A549 (cell line): ENCODE results near the gene TRABD2A. TPM values are rescaled to one million over a fixed set of nuclear protein-coding genes. Genes with fewer than 3 reads are reported as not detected.
A peak's percentile ranks its signal among the peaks of the same experiment; 100 is the strongest.

ENCODE experiments used
- ATAC-seq, 2 experiments: fragments of 200-7000 bp in 1 of 2; fragments of >200 bp in 1 of 2; cut with Nextera tagmentation in 1 of 2; cut with Tn5 transposase in 1 of 2; 3 replicates each; pipeline versions ENCODE4 v1.8.0 to v1.9.1; 2018 to 2020; ENCODE audit warnings: mild to moderate bottlenecking in 1 of 2, moderate library complexity in 1 of 2
- CTCF ChIA-PET: fragments of 300-600 bp; sonication (Branson Sonifier 250); formaldehyde crosslinking; extraction: SDS; loops from one replicate; lab custom pipeline; 2021; ENCODE audit warnings: antibody characterized with exemption, inconsistent platforms; lab: Yijun Ruan, JAX
- POLR2A ChIA-PET: fragments of 350-600 bp; formaldehyde crosslinking; extraction: SDS; loops from one replicate; lab custom pipeline; 2021; ENCODE audit warnings: antibody characterized with exemption, inconsistent platforms; lab: Yijun Ruan, JAX
- DNase-seq, 2 experiments: peaks; one replicate each; pipeline versions ENCODE4 v3.0.0 to v3.0.0-alpha.2; 2011 to 2016; ENCODE audit warnings: low read depth in 1 of 2, low spot score in 1 of 2
- FAIRE-seq: peaks from 2 replicates; lab custom pipeline; 2011; peaks lifted over from hg19 to GRCh38; lab: Jason Lieb, UNC
- H3K27ac ChIP-seq, 2 experiments: fragments of >200 bp; sonication (Bioruptor Twin); formaldehyde crosslinking; 3 replicates each; pipeline ENCODE4 v1.5.1; 2016 to 2017
- H3K4me1 ChIP-seq: fragments of >200 bp; sonication (Bioruptor Twin); formaldehyde crosslinking; 3 replicates; pipeline ENCODE4 v1.6.1; 2016
- H3K4me2 ChIP-seq: fragments of >200 bp; sonication (Bioruptor Twin); formaldehyde crosslinking; 3 replicates; pipeline ENCODE4 v1.6.1; 2016
- H3K4me3 ChIP-seq: fragments of >200 bp; sonication (Bioruptor Twin); formaldehyde crosslinking; 3 replicates; pipeline ENCODE4 v1.5.1; 2016
- H3K9me3 ChIP-seq: fragments of >200 bp; sonication (Bioruptor Twin); formaldehyde crosslinking; 3 replicates; pipeline ENCODE4 v1.6.1; 2016
- BCL3 ChIP-seq: fragments of >200 bp; sonication (Bioruptor Twin); formaldehyde crosslinking; IDR thresholded peaks from 3 replicates; pipeline ENCODE4 v1.6.1; 2016
- CBX2 ChIP-seq: fragments of 200-600 bp; sonication (generic); IDR thresholded peaks from 2 replicates; pipeline ENCODE4 v1.6.1; 2016; ENCODE audit warnings: low read depth, mild to moderate bottlenecking, borderline replicate concordance
- CBX8 ChIP-seq: fragments of 200-600 bp; sonication (generic); IDR thresholded peaks from 2 replicates; pipeline ENCODE4 v1.6.1; 2016
- ELK1 ChIP-seq: fragments of 150-350 bp; IDR thresholded peaks from 2 replicates; pipeline ENCODE4 v1.6.1; 2014; ENCODE audit warnings: low read depth, mild to moderate bottlenecking, low read length
- EP300 ChIP-seq, 2 experiments: fragments of >200 bp; sonication (Bioruptor Twin); formaldehyde crosslinking; IDR thresholded peaks; 2 replicates in 1 of 2; 3 replicates in 1 of 2; pipeline ENCODE4 v1.6.1; 2016 to 2017
- FOXS1 ChIP-seq: fragments of 250-450 bp; sonication (Bioruptor Pico); IDR thresholded peaks from 2 replicates; pipeline ENCODE4 v1.5.0; 2020; ENCODE audit warnings: mild to moderate bottlenecking, moderate library complexity
- GATA3 ChIP-seq: IDR thresholded peaks from 2 replicates; pipeline ENCODE4 v1.6.1; 2012; ENCODE audit warnings: borderline replicate concordance
- HES2 ChIP-seq: fragments of >200 bp; sonication (Bioruptor Twin); formaldehyde crosslinking; IDR thresholded peaks from 2 replicates; pipeline ENCODE4 v1.6.1; 2016
- HOXA7 ChIP-seq: fragments of 250-450 bp; sonication (Bioruptor Pico); IDR thresholded peaks from 2 replicates; pipeline ENCODE4 v1.5.0; 2020; ENCODE audit warnings: mild to moderate bottlenecking, moderate library complexity
- HOXB13 ChIP-seq: fragments of 250-450 bp; sonication (Bioruptor Pico); IDR thresholded peaks from 2 replicates; pipeline ENCODE4 v1.5.0; 2020; ENCODE audit warnings: low read depth, mild to moderate bottlenecking, moderate library complexity
- KDM1A ChIP-seq: fragments of 200-600 bp; sonication (generic); IDR thresholded peaks from 2 replicates; pipeline ENCODE4 v1.6.1; 2016; ENCODE audit warnings: low read depth, mild to moderate bottlenecking
- KDM5A ChIP-seq: fragments of 200-600 bp; sonication (generic); IDR thresholded peaks from 2 replicates; pipeline ENCODE4 v1.6.1; 2016; ENCODE audit warnings: antibody characterized with exemption, mild to moderate bottlenecking
- MAZ ChIP-seq: fragments of 150-350 bp; IDR thresholded peaks from 2 replicates; pipeline ENCODE4 v1.6.1; 2014; ENCODE audit warnings: antibody characterized with exemption, low read depth, low read length, borderline replicate concordance
- MYC ChIP-seq: IDR thresholded peaks from 2 replicates; pipeline ENCODE4 v1.6.1; 2012; ENCODE audit warnings: mild to moderate bottlenecking, inconsistent platforms, low read length, improper control_type of control experiment, borderline replicate concordance
- NFE2L2 ChIP-seq: fragments of 150-350 bp; conservative IDR thresholded peaks from 2 replicates; pipeline ENCODE4 v1.6.1; 2014; ENCODE audit warnings: low read length
- NPAS2 ChIP-seq: fragments of 250-450 bp; sonication (Bioruptor Pico); IDR thresholded peaks from 2 replicates; pipeline ENCODE4 v1.8.0; 2022; ENCODE audit warnings: mild to moderate bottlenecking, moderate library complexity, borderline replicate concordance
- RAD21 ChIP-seq, 2 experiments: fragments of >200 bp in 1 of 2; sonication (Bioruptor Twin) in 1 of 2; formaldehyde crosslinking in 1 of 2; IDR thresholded peaks in 1 of 2; conservative IDR thresholded peaks in 1 of 2; 2 replicates in 1 of 2; 3 replicates in 1 of 2; pipeline ENCODE4 v1.6.1; 2012 to 2018; ENCODE audit warnings: inconsistent platforms in 1 of 2
- RNF2 ChIP-seq: fragments of 200-600 bp; sonication (generic); IDR thresholded peaks from 2 replicates; pipeline ENCODE4 v1.6.1; 2016; ENCODE audit warnings: low read depth, mild to moderate bottlenecking, antibody characterized with exemption, moderate library complexity, borderline replicate concordance
- SMC3 ChIP-seq: fragments of >200 bp; sonication (Bioruptor Twin); formaldehyde crosslinking; IDR thresholded peaks from 3 replicates; pipeline ENCODE4 v1.6.1; 2018; ENCODE audit warnings: inconsistent platforms
- SREBF2 ChIP-seq: fragments of 450-650 bp; IDR thresholded peaks from 2 replicates; pipeline ENCODE4 v1.6.1; 2014; ENCODE audit warnings: mild to moderate bottlenecking, moderate library complexity
- ZNF302 ChIP-seq: fragments of 250-450 bp; sonication (Bioruptor Pico); IDR thresholded peaks from 2 replicates; pipeline ENCODE4 v1.9.0; 2021; ENCODE audit warnings: inconsistent platforms, mild to moderate bottlenecking, moderate library complexity
- WGBS: methylation state at CpG from one replicate; pipeline ENCODE4 v1.1.6; 2017; ENCODE audit errors: missing lambda C conversion rate; 5-methylcytosine and 5-hydroxymethylcytosine counted together
- polyA plus RNA-seq, 4 experiments: library from polyadenylated mRNA; depleted of rRNA in 3 of 4; stranded (reverse); fragments of >200 nt; fragmentation: RNase III in 1 of 4; extraction: RNeasy Plus Mini Kit Qiagen cat#74134 plus additional on column Dnase treatment in 1 of 4; gene quantifications; 2 replicates in 3 of 4; 3 replicates in 1 of 4; pipeline ENCODE4 v1.2.3, GENCODE V29; 2011 to 2017
- TF ChIP-seq, protein P1 (sequence below): fragments of >200 bp; sonication (Bioruptor Twin); formaldehyde crosslinking; IDR thresholded peaks from 3 replicates; pipeline ENCODE4 v1.5.1; 2016
- TF ChIP-seq, protein P2 (sequence below): IDR thresholded peaks from 2 replicates; pipeline ENCODE4 v1.6.1; 2012; ENCODE audit warnings: low read depth, borderline replicate concordance
- TF ChIP-seq, protein P3 (sequence below): IDR thresholded peaks from 2 replicates; pipeline ENCODE4 v1.6.1; 2012

Gene TRABD2A
- polyA plus RNA-seq, 2 of the 4 experiments (the other 2 are of a cell fraction), result 6.1 to 7.1 TPM

DNA sequence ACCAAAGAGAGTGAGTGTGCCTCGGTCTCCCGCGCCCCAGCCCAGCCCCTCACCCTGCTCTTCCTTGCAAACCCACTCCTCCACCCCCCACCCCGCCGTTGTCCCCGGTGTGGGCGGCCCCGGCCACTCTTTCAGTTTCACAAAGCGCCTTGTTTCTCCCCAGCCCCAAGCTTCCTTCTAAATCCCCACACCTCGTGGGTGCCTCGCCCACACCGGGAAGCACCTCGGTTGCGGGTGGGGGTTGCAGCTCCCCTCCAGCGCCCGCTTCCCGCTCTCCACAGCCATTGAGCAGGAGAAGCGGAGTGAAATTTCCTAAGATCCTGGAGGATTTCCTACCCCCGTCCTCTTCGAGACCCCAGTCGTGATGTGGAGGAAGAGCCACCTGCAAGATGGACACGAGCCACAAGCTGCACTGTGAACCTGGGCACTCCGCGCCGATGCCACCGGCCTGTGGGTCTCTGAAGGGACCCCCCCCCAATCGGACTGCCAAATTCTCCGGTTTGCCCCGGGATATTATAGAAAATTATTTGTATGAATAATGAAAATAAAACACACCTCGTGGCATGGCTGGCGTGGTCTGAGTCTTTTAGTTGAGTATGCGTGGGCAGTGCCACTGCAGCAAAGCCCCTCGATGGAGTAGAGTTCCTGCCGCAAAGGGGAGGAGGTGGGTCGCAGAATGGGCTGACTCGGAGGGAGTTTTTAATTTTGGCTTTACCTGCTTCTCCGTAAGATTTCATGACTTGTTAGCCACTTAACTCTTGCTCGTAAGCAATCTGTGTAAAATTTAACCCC is 25.4 kb upstream of the TRABD2A start:
- Histone ChIP-seq H3K4me2 (peak overlapping the region; percentile 86), H3K4me3 (peak overlapping the region; percentile 87), H3K9me3 (no peaks in the 10 kb centered on the region), H3K27ac (peak overlapping the region; percentile 89 to 97), H3K4me1 (peaks cover 16% of the 10 kb centered on the region)
- peak; percentile 0 to 1; a peak in 2 of 6 replicates for ATAC-seq
- peak in 1 of 2 experiments; percentile 29 for DNase-seq
- POLR2A ChIA-PET, result interaction anchor here (0.7 to 5.2 kb wide), 10 partner anchors 8 to 414 kb away, joined by 3 to 131 read pairs (median 6); partner anchors contain the start of gene KCMF1
- TF ChIP-seq MAZ (no peak), RAD21 (conservative IDR thresholded peaks at IDR 0.05 in 1 of 2, IDR thresholded peaks at IDR 0.05 in 1 of 2) (no peak), NFE2L2 (no peak), CBX2 (no peak), FOXS1 (CRISPR knock-in tag) (no peak), KDM5A (no peak), KDM1A (no peak), SMC3 (no peak), CBX8 (no peak), HOXB13 (no peak), RNF2 (0 out of 2 replicates have a peak, but pooled peaks have one; percentile 24), EP300 (IDR thresholded peaks at IDR 0.05) (no peak), GATA3 (no peak), HES2 (no peak)
- TF ChIP-seq, protein P1, sequence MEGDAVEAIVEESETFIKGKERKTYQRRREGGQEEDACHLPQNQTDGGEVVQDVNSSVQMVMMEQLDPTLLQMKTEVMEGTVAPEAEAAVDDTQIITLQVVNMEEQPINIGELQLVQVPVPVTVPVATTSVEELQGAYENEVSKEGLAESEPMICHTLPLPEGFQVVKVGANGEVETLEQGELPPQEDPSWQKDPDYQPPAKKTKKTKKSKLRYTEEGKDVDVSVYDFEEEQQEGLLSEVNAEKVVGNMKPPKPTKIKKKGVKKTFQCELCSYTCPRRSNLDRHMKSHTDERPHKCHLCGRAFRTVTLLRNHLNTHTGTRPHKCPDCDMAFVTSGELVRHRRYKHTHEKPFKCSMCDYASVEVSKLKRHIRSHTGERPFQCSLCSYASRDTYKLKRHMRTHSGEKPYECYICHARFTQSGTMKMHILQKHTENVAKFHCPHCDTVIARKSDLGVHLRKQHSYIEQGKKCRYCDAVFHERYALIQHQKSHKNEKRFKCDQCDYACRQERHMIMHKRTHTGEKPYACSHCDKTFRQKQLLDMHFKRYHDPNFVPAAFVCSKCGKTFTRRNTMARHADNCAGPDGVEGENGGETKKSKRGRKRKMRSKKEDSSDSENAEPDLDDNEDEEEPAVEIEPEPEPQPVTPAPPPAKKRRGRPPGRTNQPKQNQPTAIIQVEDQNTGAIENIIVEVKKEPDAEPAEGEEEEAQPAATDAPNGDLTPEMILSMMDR, result no peak
- TF ChIP-seq, protein P2, sequence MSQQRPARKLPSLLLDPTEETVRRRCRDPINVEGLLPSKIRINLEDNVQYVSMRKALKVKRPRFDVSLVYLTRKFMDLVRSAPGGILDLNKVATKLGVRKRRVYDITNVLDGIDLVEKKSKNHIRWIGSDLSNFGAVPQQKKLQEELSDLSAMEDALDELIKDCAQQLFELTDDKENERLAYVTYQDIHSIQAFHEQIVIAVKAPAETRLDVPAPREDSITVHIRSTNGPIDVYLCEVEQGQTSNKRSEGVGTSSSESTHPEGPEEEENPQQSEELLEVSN, result 0 out of 2 replicates have a peak, but pooled peaks have one; percentile 14
- CTCF ChIA-PET, result interaction anchor here (0.8 to 9.9 kb wide), 4 partner anchors 15 to 40 kb away, joined by 3 to 178 read pairs (median 6); no protein-coding TSS in a partner anchor
- FAIRE-seq, result no peak
- 1% methylated on average over 37 of the region's 38 CpGs for WGBS

- Histone ChIP-seq H3K27ac (peak within 1 kb of the TSS; percentile 89 to 97), H3K4me2 (peak within 1 kb of the TSS; percentile 92), H3K4me3 (peak within 1 kb of the TSS; percentile 87), H3K9me3 (no peaks in the 10 kb centered on the region), H3K4me1 (peaks cover 16% of the 10 kb centered on the region)
- POLR2A ChIA-PET, result interaction anchor here (0.6 to 5.2 kb wide), 10 partner anchors 8 to 98 kb away, joined by 3 to 131 read pairs (median 4); no protein-coding TSS in a partner anchor
- WGBS, result 1% methylated on average over 40 of the region's 94 CpGs
- FAIRE-seq, result no peak
- DNase-seq, result peak; percentile 82 to 91
- CTCF ChIA-PET, result interaction anchor here (0.8 to 9.9 kb wide), 4 partner anchors 16 to 41 kb away, joined by 3 to 178 read pairs (median 6); no protein-coding TSS in a partner anchor
- peak; percentile 60 to 70 for ATAC-seq
- TF ChIP-seq ELK1 (no peak; the same call in 1 of the 2 replicates), NPAS2 (CRISPR knock-in tag) (no peak), BCL3 (peak; percentile 100), HES2 (no peak), SREBF2 (no peak), ZNF302 (CRISPR knock-in tag) (no peak), HOXA7 (CRISPR knock-in tag) (no peak), MYC (peak; percentile 54)
- TF ChIP-seq, protein P3, sequence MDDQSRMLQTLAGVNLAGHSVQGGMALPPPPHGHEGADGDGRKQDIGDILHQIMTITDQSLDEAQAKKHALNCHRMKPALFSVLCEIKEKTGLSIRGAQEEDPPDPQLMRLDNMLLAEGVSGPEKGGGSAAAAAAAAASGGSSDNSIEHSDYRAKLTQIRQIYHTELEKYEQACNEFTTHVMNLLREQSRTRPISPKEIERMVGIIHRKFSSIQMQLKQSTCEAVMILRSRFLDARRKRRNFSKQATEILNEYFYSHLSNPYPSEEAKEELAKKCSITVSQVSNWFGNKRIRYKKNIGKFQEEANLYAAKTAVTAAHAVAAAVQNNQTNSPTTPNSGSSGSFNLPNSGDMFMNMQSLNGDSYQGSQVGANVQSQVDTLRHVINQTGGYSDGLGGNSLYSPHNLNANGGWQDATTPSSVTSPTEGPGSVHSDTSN, result peak; percentile 77
- TF ChIP-seq, protein P1, result peak; percentile 30; the same call in 1 of the 3 replicates
Measured at GRCh38 chr2:84905181-84906107, 24.6 kb upstream of the TRABD2A start, which contains the start of gene TMSB10. TSS of gene TMSB10 (plus strand) at chr2:84905656.
